T47D (cell line): Measurements from ENCODE around the gene GCSH.

Experiments
- DNase-seq, 2 experiments: peaks; one replicate each; pipeline versions ENCODE4 v3.0.0 to v3.0.0-alpha.2; 2011 to 2012; ENCODE audit warnings: low read depth in 1 of 2, low spot score in 1 of 2
- JUND ChIP-seq: IDR thresholded peaks from 2 replicates; pipeline ENCODE4 v1.6.1; 2012; ENCODE audit warnings: low read depth
- in situ Hi-C: cut with HindIII; loops from 2 replicates; pipeline ENCODE4 v1.10.0; 2016; ENCODE audit warnings: low sequenced_read_pairs, low pct_unique_long_range_greater_than_20kb

The GCSH gene

DNA sequence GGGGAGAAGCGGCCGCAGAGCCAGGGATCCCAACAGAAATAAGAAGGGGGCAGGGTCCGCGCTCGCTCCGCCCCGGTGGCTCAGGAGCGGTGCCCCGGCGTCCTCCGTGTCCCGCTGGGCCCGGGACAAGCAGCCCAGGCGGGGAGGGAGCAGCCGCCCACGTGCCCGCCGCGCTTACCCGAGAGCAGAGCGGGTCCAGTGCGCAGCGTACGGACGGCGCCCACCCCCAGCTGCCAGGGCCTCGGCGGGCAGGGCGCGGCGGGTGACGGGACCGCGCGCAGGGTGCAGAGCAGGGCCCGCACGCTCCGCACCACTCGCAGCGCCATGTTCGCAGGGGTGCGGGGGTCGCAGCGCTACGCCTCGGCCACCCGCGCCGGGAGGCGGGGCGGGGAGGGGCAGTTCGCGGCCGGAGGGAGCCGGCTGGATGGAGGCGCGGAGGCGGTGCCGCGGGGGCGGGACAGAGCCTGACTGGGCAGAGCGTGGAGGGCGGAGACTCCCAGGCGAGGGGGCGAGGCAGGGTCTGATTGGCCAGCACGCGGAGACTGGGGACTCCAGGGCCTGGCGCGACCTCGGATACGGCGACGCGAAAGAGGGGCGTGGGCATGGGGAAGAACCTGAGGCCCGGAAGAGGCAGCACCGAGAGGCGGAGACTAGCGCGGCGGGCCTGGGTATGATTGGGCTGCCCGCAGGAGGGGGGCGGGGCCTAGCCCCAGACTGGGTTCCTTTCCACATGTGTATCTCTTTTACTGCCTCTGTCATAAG, at the start of gene GCSH:
Gene GCSH (minus strand): TSS at position 443 of the 762 bp plus-strand sequence. CDS start 117 bp downstream, at position 326.
- in situ Hi-C loops = no loop called here
- peak; percentile 94 to 99 for DNase-seq
- no peak for TF ChIP-seq JUND

GRCh38 chr16:81143921-81144471, 47.8 kb upstream of the GCSH start:
- in situ Hi-C loops = no loop called here
- DNase-seq = peak in 1 of 2 experiments; percentile 85
- TF ChIP-seq JUND = no peak

- peak in 1 of 2 experiments; percentile 53 for DNase-seq
- TF ChIP-seq JUND = no peak
- in situ Hi-C loops = no loop called here
Observed at GRCh38 chr16:81142864-81143263, 46.7 kb upstream of the GCSH start.

- peak in 1 of 2 experiments; percentile 58 for DNase-seq
- in situ Hi-C loops = no loop called here
- TF ChIP-seq JUND = no peak
Observed at GRCh38 chr16:81140930-81141780, 45.0 kb upstream of the GCSH start.

DNA sequence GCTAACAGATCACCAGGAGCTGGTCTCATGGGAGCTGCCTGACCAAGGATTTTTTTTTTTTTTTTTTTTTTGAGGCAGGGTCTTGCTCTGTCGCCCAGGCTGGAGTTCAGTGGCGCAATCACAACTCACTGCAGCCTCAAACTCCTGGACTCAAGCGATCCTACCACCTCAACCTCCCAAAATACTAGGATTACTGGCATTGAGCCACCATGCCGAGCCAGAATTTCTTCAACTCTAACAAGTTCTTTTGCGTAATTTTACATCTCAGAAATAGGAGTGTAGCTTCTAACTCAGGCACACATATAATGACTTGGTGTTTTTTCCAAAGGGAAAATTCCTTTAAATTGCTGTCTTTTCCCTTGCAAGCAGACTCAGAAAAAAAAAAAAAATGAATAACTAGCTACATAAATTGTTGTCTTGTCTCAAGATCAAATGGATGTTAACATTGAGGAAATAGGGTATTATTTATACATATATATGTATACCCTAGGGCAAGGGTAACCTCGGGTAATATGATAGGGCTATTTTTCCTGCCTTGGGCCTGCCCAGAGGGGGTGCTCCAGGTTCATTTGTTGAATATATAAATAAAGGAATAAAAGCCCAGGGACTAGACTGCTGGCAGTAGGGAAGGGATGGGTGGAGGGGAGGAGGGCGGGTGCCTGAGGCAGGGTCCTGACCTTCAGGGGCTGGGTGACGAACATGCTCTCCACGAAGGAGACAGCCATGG, 42.8 kb upstream of the GCSH start:
- DNase-seq = peak in 1 of 2 experiments; percentile 28
- in situ Hi-C loops = no loop called here
- TF ChIP-seq JUND = no peak

DNA sequence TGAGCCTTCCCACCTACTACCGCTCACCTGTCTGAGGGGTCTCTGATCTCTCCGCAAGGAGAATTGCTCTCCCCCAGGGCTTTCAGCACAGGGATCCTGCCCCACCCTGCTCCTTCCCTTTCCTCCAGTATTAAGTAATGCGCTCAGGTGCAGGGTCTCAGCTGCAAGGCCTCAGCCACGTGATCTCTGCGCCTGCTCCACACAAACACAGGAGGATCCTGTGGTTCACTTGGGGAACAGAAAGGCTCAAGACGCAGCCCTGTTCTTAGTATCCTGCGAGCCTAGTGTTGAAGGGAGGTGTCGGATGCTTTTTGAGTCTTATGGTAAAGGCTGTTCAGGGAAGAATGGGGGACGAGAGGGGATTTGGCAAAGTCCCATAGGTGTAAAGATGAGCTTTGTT, 41.6 kb upstream of the GCSH start:
- TF ChIP-seq JUND = no peak
- in situ Hi-C loops = no loop called here
- DNase-seq = no peak

DNA sequence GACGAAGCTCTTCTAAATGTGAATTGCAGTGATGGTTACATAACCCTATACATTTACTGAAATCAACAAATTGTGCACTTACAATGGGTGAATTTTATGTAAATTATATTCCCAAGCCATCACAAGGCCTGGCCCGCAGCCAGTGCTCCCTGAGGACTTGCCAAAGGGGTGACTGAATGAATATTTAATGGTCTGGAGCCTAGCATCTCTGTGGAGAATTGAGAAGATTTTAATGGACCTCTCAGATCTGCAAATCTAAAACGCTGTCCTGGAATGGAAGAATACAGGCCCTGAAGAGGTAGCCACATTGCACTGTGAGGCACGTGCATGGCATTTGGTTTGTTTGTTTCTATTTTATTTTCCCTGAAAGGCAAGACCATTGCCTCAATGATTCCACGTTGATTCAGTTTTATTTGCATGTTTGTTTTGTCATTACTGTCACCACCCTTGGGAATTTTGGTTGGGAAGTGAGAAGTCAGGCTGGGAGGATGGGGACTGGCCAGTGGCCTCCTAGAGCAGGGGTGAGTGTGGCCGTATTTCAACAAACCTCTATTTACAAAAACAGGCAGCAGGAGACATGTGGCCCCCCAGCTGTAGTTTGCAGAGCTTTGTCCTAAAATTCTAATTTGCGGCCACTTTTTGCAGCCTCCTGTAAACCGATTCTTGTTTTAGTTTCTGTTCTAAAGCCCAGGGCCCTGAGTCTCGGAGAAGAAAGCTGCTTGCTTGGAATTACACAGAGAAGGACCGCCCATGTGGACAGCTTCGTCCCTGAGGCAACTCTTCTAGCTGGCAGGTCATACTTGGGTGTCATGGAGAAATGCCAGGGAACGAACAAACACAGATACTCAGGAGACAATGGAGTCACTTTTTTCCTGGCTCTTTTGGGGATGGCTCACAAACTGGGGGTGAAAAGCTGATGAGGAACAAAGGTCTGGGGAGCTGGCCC, 40.5 kb upstream of the GCSH start:
- no peak for TF ChIP-seq JUND
- in situ Hi-C loops = no loop called here
- peak in 1 of 2 experiments; percentile 81 for DNase-seq

DNA sequence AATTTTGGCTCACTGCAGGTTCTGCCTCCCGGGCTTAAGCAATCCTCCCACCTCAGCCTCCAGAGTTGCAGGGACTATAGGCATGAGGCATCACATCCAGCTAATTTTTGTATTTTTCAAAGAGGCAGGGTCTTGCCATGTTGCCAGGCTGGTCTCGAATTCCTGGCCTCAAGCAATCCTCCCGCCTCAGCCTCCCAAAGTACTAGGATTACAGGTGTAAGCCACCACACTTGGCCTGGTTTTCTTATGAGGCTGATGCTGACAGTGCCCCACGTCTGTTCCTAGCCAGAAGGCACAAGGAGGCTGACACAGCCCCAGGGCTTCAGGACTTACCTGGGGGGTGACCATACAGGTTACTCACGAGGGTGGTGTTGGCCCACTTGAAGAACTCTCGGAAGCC, 33.9 kb upstream of the GCSH start:
- in situ Hi-C loops = no loop called here
- DNase-seq = no peak
- no peak for TF ChIP-seq JUND

- TF ChIP-seq JUND = no peak
- in situ Hi-C loops = no loop called here
- DNase-seq = no peak
Observed at GRCh38 chr16:81128726-81129524, 32.7 kb upstream of the GCSH start.

DNA sequence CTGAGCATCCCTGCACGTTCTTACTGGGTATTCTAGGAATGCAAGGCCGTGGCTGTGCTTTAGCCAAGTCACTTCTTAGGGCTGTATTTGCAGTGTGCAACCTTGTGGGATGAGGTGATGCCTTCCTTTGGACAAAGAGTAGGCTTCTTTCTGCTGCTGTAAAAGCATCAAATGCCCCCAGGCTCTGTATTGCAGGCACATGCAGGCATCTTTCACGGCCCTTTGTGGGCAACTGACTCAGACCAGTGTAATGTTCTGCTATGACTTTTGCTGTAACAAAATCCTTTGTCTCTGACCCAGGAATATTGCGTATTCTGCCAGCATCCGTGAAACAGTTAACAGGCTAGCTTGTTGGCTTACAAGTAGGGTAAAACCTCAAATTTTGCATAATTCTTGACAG, 30.9 kb upstream of the GCSH start:
- DNase-seq = no peak
- in situ Hi-C loops = no loop called here
- TF ChIP-seq JUND = no peak

DNA sequence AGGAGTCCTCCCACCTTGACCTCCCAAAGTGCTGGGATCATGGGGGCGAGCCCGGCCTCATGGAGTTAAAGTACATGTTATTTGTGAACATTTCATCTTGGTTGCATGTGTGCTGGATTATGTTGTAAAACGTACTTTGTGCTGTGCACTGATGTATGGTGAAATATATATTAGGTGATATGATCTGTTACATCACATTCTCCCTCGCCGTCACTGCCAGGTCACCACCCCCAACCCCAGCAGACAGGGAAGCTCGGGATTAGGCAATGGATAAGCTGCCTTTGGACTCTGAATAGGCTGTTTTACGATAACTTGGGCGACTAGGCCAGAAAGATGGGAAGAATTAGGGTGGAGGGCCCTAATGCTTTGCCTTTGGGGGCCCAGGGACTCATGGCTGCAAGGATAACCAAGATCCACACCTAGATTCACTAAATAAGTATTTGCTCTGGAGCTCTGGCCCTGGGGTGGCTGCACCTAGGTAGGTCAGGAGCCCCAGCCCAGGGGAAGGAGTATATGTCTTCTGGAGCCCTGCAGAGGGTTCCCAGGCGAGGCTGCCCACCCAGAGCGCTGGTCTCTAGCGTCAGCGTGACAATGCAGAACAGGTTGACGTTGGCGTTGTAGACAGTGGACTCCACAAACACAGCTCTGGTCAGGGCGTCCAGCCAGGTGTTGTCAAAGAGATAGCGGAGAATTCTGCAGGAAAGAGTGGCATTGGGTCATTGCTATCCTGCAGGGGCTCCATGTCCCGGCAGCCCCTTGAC, 27.1 kb upstream of the GCSH start:
- DNase-seq = no peak
- TF ChIP-seq JUND = no peak
- in situ Hi-C loops = no loop called here
